GM18861 (cell line): ENCODE measurements around the gene CNGB1.
"Not testable (repeated sequence)": the region's sequence is repeated elsewhere in the genome, so short reads cannot be mapped to it uniquely, and the experiment has no call there.

Experiments used
- ATAC-seq: cut with Tn5 transposase; IDR thresholded peaks from one replicate; pipeline ENCODE4 v1.9.1; 2021; ENCODE audit not compliant: unreplicated experiment

Gene CNGB1

GRCh38 chr16:57890752-57891111 is 80.2 kb downstream of the CNGB1 start:
- ATAC-seq = no peak

GRCh38 chr16:57889960-57890751 is 80.8 kb downstream of the CNGB1 start:
- ATAC-seq = no peak

DNA sequence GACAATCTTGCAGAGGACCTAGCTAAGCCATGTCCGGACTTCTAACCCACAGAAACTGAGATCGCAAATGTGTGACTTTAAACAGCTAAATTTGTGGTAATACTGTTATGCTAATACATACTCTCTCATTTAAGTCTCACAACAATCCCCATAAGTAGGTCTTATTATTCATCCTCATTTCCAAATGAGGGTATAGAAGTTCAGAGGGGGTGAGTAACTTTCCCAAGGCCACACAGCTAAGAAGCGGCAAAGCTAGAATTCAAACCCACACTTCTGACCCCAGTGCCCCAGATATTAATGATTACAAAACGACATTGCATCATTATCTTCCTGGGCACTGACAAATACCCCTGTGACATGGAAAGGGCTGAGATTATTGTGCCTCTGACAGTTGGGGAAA is 81.4 kb downstream of the CNGB1 start:
- no peak for ATAC-seq

GRCh38 chr16:57889111-57889510 is 81.8 kb downstream of the CNGB1 start:
- ATAC-seq = no peak

DNA sequence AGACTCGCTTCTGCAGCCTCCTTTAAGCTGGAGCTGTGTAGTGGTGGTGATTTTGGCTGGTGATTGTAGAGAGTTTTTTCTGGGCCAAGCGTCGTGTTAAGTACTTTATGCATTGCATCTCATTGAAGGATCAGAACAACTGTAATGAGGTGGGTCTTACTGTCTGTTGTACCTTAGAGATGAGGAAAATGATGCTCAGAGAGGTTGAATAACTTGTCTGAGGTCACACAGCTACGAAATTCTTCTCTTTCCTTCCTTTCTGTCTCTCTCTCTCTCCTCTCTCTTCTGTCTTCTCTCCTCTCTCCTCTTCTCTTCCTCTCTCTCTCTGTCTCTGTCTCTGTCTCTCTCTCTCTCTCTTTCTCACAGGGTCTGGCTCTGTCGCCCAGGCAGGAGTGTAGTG is 82.8 kb downstream of the CNGB1 start:
- ATAC-seq = no peak

DNA sequence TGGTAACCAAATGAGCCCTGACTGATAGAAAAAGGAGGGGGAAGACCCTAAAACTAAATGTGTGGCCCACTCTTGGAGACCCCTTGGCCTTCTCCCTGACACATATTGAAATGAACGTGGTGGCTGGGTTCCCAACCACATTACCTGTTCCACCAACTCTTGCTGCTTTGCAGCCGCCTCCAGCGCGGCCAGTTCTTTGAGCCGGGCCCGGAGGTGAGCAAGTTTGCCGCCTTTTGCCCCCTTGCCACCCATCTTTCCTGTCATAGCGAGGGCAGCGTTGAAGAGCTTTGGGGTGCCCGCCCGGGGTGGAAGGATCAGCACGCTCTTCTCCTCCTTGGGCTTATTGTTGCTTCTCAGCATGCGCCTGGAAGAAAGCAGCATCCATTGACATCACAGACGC is 83.2 kb downstream of the CNGB1 start:
- no peak for ATAC-seq

DNA sequence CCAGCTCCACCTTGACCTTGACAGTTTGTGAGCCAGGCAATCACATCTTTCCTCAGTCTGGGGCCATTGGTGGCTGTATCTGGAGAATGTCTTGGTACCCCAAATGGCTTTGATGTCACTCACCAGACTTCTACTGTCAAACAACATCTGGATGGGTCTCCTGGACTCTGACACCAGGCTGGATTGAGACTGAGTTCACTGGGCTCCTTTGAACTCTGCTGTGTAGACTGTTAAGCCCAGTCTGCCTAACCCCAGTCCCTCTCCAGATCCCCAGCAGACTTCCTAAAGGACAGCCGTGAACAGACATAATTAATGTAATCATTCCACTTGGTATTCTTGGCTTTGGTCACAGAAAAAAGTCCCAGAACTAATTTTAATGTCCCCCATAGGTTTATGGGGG is 84.5 kb downstream of the CNGB1 start:
- ATAC-seq = no peak

DNA sequence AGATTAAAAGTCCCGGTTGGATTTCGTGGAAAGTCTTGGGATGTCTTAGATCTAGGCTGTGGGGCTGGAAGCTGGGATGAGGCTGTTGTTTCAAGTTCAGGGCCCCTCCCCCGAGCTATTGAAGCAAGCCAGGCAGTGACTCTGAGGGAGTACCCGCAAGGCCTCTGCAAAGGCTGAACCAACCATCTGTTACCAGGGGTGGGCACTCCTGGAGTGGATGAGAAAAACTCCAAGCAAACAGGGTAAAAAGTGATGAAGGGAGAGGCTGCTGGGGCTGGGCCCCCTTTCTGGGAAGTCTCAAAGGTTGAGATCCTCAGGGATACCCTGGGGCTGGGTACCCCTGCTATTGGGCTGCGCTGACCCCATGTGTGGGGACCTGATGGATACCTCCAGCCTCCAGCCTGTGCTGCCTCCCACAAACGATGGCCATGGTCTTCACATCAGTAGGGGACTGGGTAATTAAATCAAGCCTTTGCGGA is 86.2 kb downstream of the CNGB1 start:
- no peak for ATAC-seq

GRCh38 chr16:57883953-57884654 is 86.8 kb downstream of the CNGB1 start:
- ATAC-seq = no peak

GRCh38 chr16:57883480-57883879 is 87.4 kb downstream of the CNGB1 start:
- ATAC-seq = no peak

- no peak for ATAC-seq
Measured at GRCh38 chr16:57882792-57883191, 88.1 kb downstream of the CNGB1 start.

- no peak for ATAC-seq
Measured at GRCh38 chr16:57882206-57882605, 88.7 kb downstream of the CNGB1 start.

- ATAC-seq = no peak
Measured at GRCh38 chr16:57878586-57878985, 92.3 kb downstream of the CNGB1 start.

DNA sequence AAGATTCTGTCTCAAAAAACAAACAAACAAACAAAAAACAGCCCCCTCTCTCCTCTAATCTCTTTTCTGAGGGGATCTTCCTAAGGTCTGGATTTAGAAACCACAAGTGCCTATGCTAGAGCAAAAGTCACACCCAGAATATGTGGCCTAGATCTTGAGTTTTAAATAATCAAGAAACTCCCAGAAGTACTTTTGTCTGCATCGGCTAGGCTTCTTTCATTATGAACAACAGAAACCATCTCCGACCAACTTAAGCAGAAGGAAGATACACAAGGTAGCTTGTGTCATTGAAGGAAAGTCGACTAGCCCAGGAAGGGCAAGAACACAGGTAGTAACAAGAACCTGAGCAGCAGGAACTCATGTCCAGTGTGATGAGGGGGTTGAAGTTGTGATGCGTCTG is 94.7 kb downstream of the CNGB1 start:
- ATAC-seq = no peak

DNA sequence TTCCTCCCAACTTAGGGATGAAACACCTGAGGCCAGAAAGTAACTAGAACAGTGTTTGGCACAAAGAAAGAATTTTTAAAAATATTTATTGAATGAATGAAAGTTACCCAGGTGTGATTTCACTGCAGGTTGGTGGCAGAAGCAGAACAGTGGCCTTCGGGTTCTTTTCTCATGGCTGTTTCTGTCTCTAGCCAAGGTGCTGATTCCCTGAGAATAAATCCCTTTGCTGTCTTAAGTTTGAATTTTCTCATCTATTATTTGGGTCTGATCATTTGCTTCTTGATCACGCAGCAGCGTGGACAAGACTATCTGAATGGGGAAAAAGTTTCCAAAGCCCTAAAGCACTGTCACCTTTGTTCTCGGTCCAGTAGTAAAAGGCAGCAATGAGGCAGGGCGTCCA is 95.6 kb downstream of the CNGB1 start:
- no peak for ATAC-seq

DNA sequence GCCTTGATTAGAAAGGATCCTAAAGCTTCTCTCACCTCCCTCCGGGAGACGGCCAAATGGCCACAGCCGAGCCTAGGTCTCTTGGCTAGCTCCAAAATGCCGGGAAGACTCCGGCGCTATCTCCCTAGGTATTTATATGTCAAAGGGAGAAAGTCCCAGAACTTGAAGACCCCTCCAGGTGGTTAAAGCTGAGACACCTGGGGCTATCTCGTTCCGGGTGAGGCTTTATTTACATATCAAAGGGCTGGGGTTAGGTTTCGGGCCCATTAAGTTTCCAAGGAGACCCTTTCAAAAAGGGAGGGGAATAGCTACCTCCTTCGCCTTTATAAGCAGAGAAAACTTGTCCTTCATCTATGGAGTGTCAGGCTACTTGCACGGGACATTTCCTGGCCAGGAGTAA is 97.7 kb downstream of the CNGB1 start:
- no peak for ATAC-seq

- ATAC-seq = not testable (repeated sequence)
Measured at GRCh38 chr16:57872764-57873163, 98.2 kb downstream of the CNGB1 start.

DNA sequence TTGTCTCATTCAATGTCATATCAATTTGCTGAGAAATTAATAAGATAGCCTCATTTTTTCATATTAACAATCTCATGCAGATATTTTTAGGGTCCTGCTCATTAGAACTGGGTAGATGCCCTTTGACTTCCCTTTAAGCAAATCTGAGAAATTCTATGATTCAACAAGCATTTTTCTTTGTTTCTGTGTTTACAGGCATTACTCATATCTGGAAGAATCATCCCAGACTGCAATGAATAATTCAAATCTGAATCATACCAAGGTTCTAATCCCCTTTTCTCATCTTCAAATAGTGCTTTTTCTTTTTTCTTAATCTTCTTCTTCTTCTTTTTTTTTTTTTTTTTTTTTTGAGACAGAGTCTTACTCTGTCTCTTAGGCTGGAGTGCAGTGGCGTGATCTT is 99.5 kb downstream of the CNGB1 start:
- no peak for ATAC-seq

DNA sequence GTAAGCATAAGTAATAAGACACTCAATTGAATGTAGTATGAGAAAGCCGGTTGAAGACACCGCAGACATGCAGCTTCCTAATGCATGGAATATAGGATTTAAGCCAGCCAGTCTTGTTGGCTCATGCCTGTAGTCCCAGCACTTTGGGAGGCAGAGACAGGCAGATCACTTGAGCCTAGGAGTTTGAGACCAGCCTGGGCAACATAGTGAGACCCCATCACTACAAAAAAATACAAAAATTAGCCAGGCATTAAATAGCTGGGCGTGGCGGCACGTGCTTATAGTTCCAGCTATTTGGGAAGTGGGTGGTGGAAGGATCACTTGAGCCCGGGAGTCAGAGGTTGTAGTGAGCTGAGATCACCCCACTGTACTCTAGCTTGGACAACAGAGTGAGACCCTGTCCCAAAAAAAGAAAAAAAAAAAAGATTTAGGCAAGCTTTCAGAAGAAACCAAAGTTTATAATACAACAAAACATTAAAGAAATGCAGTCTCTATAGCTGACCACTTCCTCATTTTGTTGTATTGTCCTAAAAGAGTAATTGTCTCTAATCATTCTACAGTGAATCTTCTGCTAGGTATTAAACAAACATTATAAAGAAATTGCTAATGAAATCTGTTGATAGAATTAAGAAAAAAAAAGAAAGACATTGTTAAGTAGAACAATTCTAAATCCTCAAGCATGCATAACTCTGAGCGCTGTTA is 100.0 kb downstream of the CNGB1 start:
- ATAC-seq = no peak

GRCh38 chr16:57868913-57869520 is 101.9 kb downstream of the CNGB1 start:
- ATAC-seq = no peak

- ATAC-seq = no peak
Measured at GRCh38 chr16:57867000-57867561, 103.8 kb downstream of the CNGB1 start.
